GM12878 (cell line): ENCODE data around the gene KPNA1. TPM values are rescaled to one million over a fixed set of nuclear protein-coding genes. Genes with fewer than 3 reads are reported as not detected.

Experiments used
- ATAC-seq: fragments of 200-7000 bp; cut with Tn5 transposase; 3 replicates; pipeline ENCODE4 v1.9.1; 2020; ENCODE audit warnings: mild to moderate bottlenecking, moderate library complexity
- BruUV-seq: library from RNA; stranded (reverse); fragments of 400-500 nt; replicated peaks from 2 replicates; lab custom pipeline; 2021; lab: Mats Ljungman, UMichigan
- CTCF ChIA-PET: fragments of 300-600 bp; sonication (Branson Sonifier 250); formaldehyde crosslinking; extraction: SDS; loops from one replicate; lab custom pipeline; 2021; ENCODE audit warnings: inconsistent platforms; lab: Yijun Ruan, JAX
- POLR2A ChIA-PET: fragments of 350-600 bp; formaldehyde crosslinking; extraction: SDS; loops from one replicate; lab custom pipeline; 2021; ENCODE audit warnings: inconsistent platforms; lab: Charles Lee
- RAD21 ChIA-PET: fragments of 300-600 bp; sonication (Branson Sonifier 250); formaldehyde crosslinking; loops from one replicate; lab custom pipeline; 2023; ENCODE audit warnings: antibody characterized with exemption; ENCODE audit not compliant: unreplicated experiment; lab: Charles Lee
- SMC1A ChIA-PET: fragments of 300-600 bp; sonication (Branson Sonifier 250); formaldehyde crosslinking; loops from one replicate; lab custom pipeline; 2023; ENCODE audit not compliant: unreplicated experiment, uncharacterized antibody; lab: Charles Lee
- DNase-seq: peaks from one replicate; pipeline ENCODE4 v3.0.0-alpha.2; 2011; ENCODE audit warnings: low read depth, low spot score
- FAIRE-seq: peaks from 3 replicates; lab custom pipeline; 2011; peaks lifted over from hg19 to GRCh38; lab: Jason Lieb, UNC
- H2AFZ ChIP-seq: 2 replicates; pipeline ENCODE4 v1.6.0; 2011; ENCODE audit warnings: low read depth, low read length, control low read depth; ENCODE audit not compliant: control insufficient read depth
- H3K27ac ChIP-seq: 2 replicates; pipeline ENCODE4 v1.5.1; 2011; ENCODE audit warnings: control low read depth; ENCODE audit not compliant: control insufficient read depth, insufficient read depth
- H3K27me3 ChIP-seq, 2 experiments: replicated peaks in 1 of 2; 2 replicates each; pipeline versions ENCODE4 v1.6.0 to v1.6.1; 2011; ENCODE audit warnings: low read length in 1 of 2; ENCODE audit not compliant: control insufficient read depth in 2 of 2, insufficient read depth in 2 of 2
- H3K36me3 ChIP-seq, 2 experiments: 2 replicates each; pipeline ENCODE4 v1.5.1; 2011; ENCODE audit warnings: low read length in 1 of 2; ENCODE audit not compliant: control insufficient read depth in 2 of 2, insufficient read depth in 2 of 2
- H3K4me1 ChIP-seq: 2 replicates; pipeline ENCODE4 v1.6.1; 2011; ENCODE audit warnings: mild to moderate bottlenecking, low read length, moderate library complexity, mixed read lengths; ENCODE audit not compliant: control insufficient read depth, insufficient read depth
- H3K4me2 ChIP-seq: 2 replicates; pipeline ENCODE4 v1.6.0; 2011; ENCODE audit warnings: control low read depth; ENCODE audit not compliant: control insufficient read depth, insufficient read depth
- H3K4me3 ChIP-seq: fragments of 200-600 bp; sonication (generic); 2 replicates; pipeline ENCODE4 v1.5.1; 2016
- H3K79me2 ChIP-seq: 2 replicates; pipeline ENCODE4 v1.6.0; 2011; ENCODE audit warnings: low read length; ENCODE audit not compliant: control insufficient read depth, insufficient read depth
- H3K9ac ChIP-seq: 2 replicates; pipeline ENCODE4 v1.8.0; 2011; ENCODE audit warnings: low read length, control low read depth, mixed read lengths; ENCODE audit not compliant: control insufficient read depth, insufficient read depth
- H3K9me3 ChIP-seq: replicated peaks from 3 replicates; pipeline ENCODE4 v1.5.1; 2011; ENCODE audit warnings: mild to moderate bottlenecking, low read length; ENCODE audit not compliant: control insufficient read depth, insufficient read depth
- H4K20me1 ChIP-seq: 2 replicates; pipeline ENCODE4 v1.6.0; 2011; ENCODE audit not compliant: control insufficient read depth, insufficient read depth
- CTCF ChIP-seq, 3 experiments: IDR thresholded peaks in 2 of 3; conservative IDR thresholded peaks in 1 of 3; 2 replicates each; pipeline ENCODE4 v1.5.1; 2011; ENCODE audit warnings: low read depth in 3 of 3, low read length in 3 of 3, mild to moderate bottlenecking in 3 of 3, control low read depth in 2 of 3, moderate library complexity in 2 of 3, inconsistent platforms in 1 of 3, mixed read lengths in 1 of 3; ENCODE audit not compliant: control insufficient read depth in 2 of 3, insufficient read depth in 1 of 3; ENCODE audit errors: extremely low read depth in 1 of 3
- NFIC ChIP-seq: IDR thresholded peaks from 2 replicates; pipeline ENCODE4 v1.6.1; 2012; ENCODE audit warnings: low read depth, mild to moderate bottlenecking, inconsistent platforms, low read length, moderate library complexity
- RAD21 ChIP-seq: IDR thresholded peaks from 2 replicates; pipeline ENCODE4 v1.6.1; 2011; ENCODE audit warnings: mild to moderate bottlenecking, low read depth, low read length, moderate library complexity; ENCODE audit not compliant: insufficient read depth
- SMC3 ChIP-seq: IDR thresholded peaks from 2 replicates; pipeline ENCODE4 v1.6.1; 2011; ENCODE audit warnings: low read length, improper control_type of control experiment, borderline replicate concordance
- WGBS: methylation state at CpG from one replicate; pipeline ENCODE4 v1.1.6; 2016; ENCODE audit warnings: low lambda C conversion rate; ENCODE audit not compliant: insufficient replicate concordance, insufficient coverage; ENCODE audit errors: missing lambda C conversion rate; 5-methylcytosine and 5-hydroxymethylcytosine counted together
- in situ Hi-C: fragments of 300-500 bp; cut with MboI; formaldehyde crosslinking; loops from 9 replicates; pipeline ENCODE4 v1.14.3; 2018; ENCODE audit warnings: mixed read lengths
- intact Hi-C: fragments of 100-400 bp; cut with micrococcal nuclease; formaldehyde crosslinking; loops from one replicate; pipeline ENCODE4 v1.14.2; 2022; ENCODE audit not compliant: unreplicated experiment
- polyA plus RNA-seq, 11 experiments: library from polyadenylated mRNA; depleted of rRNA in 4 of 11; unstranded in 6 of 11; stranded (reverse) in 5 of 11; fragments of >200 nt; fragmentation: Nextera tagmentation in 4 of 11; fragmentation: Illumina TruSeq in 1 of 11; extraction: Ambion mirVana in 4 of 11; extraction: Trizol in 1 of 11; gene quantifications; 1 replicate in 1 of 11; 2 replicates in 10 of 11; pipeline versions ENCODE4 v1.2.1 to v1.2.3, GENCODE V29; 2011 to 2016; ENCODE audit warnings: inconsistent platforms in 2 of 11, missing spikeins in 2 of 11, low read depth in 1 of 11
- total RNA-seq, 4 experiments: library from RNA; depleted of rRNA in 3 of 4; stranded (reverse); fragments of >200 nt in 3 of 4; fragmentation: Illumina TruSeq in 1 of 4; extraction: Trizol in 1 of 4; gene quantifications; 2 replicates each; pipeline versions ENCODE4 v1.2.1 to v1.2.3, GENCODE V29; 2013 to 2021

The KPNA1 gene
- total and polyA plus RNA-seq, 10 of the 15 experiments (the other 5 are each of a cell fraction or from before 2014, with no cell fraction given), result 8.5 to 52.7 (median 41.0) TPM

GRCh38 chr3:122458992-122459391, 55.7 kb downstream of the KPNA1 start:
- in situ Hi-C loops, result no loop called here
- Histone ChIP-seq H3K9me3 (no peaks in the 10 kb centered on the region), H4K20me1 (no peaks in the 10 kb centered on the region), H3K9ac (no peak overlapping the region), H3K36me3 (peaks cover 0 to 18% of the 10 kb centered on the region in 2 experiments), H3K27ac (no peak overlapping the region), H3K27me3 (no peaks in the 10 kb centered on the region), H3K79me2 (no peaks in the 10 kb centered on the region), H3K4me3 (no peak overlapping the region), H2AFZ (no peak overlapping the region), H3K4me1 (no peaks in the 10 kb centered on the region), H3K4me2 (no peak overlapping the region)
- ChIA-PET RAD21 (interaction anchor here (0.6 to 2.7 kb wide), 11 partner anchors 56 to 686 kb away, joined by 3 to 12 read pairs (median 4); partner anchors contain the start of genes KPNA1 and PARP14), SMC1A (interaction anchor here (0.9 to 4.9 kb wide), 19 partner anchors 9 to 911 kb away, joined by 3 to 31 read pairs (median 4); partner anchors contain the start of genes FAM162A and WDR5B), POLR2A (no interaction called here), CTCF (interaction anchor here (0.6 to 3.8 kb wide), 29 partner anchors 9 to 357 kb away, joined by 3 to 35 read pairs (median 4); partner anchors contain the start of genes FAM162A and PARP14)
- DNase-seq, result no peak
- peak in 2 of 3 experiments; percentile 15 to 44; a peak in 2 of 6 replicates for TF ChIP-seq CTCF (IDR thresholded peaks at IDR 0.05 in 2 of 3, conservative IDR thresholded peaks at IDR 0.05 in 1 of 3; ENCODE audit: control insufficient read depth in 2 of 3, extremely low read depth in 1 of 3, insufficient read depth in 1 of 3, low read depth in 3 of 3, low read length in 3 of 3)
- peak; percentile 45 for TF ChIP-seq SMC3
- no peak for TF ChIP-seq NFIC
- peak; percentile 63 for TF ChIP-seq RAD21
- 0 out of 3 replicates have a peak, but pooled peaks have one; percentile 30 for ATAC-seq
- no TSS peak for BruUV-seq
- no peak for FAIRE-seq
- intact Hi-C loops, result loop anchor here (2.0 to 5.0 kb wide), 3 partner anchors 50 to 93 kb away; no protein-coding TSS in a partner anchor
- WGBS, result 71% methylated on average over 4 of the region's 4 CpGs
